ENCODE data around the gene ALKBH4.
A peak's percentile ranks its signal among the peaks of the same experiment; 100 is the strongest.
"Not testable (repeated sequence)": the region's sequence is repeated elsewhere in the genome, so short reads cannot be mapped to it uniquely, and the experiment has no call there.

Gene ALKBH4

GRCh38 chr7:102454932-102455331 is 9.7 kb downstream of the ALKBH4 start:
- not testable (repeated sequence) for DNase-seq

- no peak for DNase-seq
These were observed 10.2 kb downstream of the ALKBH4 start for GRCh38 chr7:102454468-102454867.

GRCh38 chr7:102453319-102453718 is 11.3 kb downstream of the ALKBH4 start:
- DNase-seq: no peak

GRCh38 chr7:102452451-102452850 is 12.2 kb downstream of the ALKBH4 start:
- no peak for DNase-seq

GRCh38 chr7:102451371-102452054 is 13.2 kb downstream of the ALKBH4 start:
- no peak for DNase-seq

- DNase-seq: peak; percentile 39
These were observed 14.4 kb downstream of the ALKBH4 start for GRCh38 chr7:102450242-102450641.

GRCh38 chr7:102449136-102449535 is 15.5 kb downstream of the ALKBH4 start:
- DNase-seq: no peak

GRCh38 chr7:102447311-102447710 is 17.4 kb downstream of the ALKBH4 start:
- no peak for DNase-seq

- no peak for DNase-seq
These were observed 18.1 kb downstream of the ALKBH4 start for GRCh38 chr7:102446387-102447156.

GRCh38 chr7:102445674-102446071 is 19.0 kb downstream of the ALKBH4 start:
- no peak for DNase-seq

GRCh38 chr7:102444961-102445673 is 19.5 kb downstream of the ALKBH4 start:
- DNase-seq: no peak

- no peak for DNase-seq
These were observed 24.5 kb downstream of the ALKBH4 start for GRCh38 chr7:102439963-102440795.

- DNase-seq: no peak
These were observed 28.5 kb downstream of the ALKBH4 start for GRCh38 chr7:102436118-102436517.

GRCh38 chr7:102434039-102434486 is 30.6 kb downstream of the ALKBH4 start:
- no peak for DNase-seq

- peak; percentile 93 for DNase-seq
These were observed 31.2 kb downstream of the ALKBH4 start, which contains the start of gene ORAI2 for GRCh38 chr7:102433219-102434038. Gene ORAI2, plus strand, starts transcription at chr7:102433575. Its CDS starts 5,382 bp downstream, at chr7:102438957.

- DNase-seq: no peak
These were observed 32.0 kb downstream of the ALKBH4 start for GRCh38 chr7:102432442-102433218.

- peak; percentile 75 for DNase-seq
These were observed 32.9 kb downstream of the ALKBH4 start for GRCh38 chr7:102431617-102432298.

GRCh38 chr7:102429141-102429899 is 35.3 kb downstream of the ALKBH4 start:
- no peak for DNase-seq

- no peak for DNase-seq
These were observed 37.7 kb downstream of the ALKBH4 start for GRCh38 chr7:102427019-102427405.
